CD4-positive, alpha-beta T cell (primary cell): ENCODE data around the gene SEMA3F. TPM values are rescaled to one million over a fixed set of nuclear protein-coding genes. Genes with fewer than 3 reads are reported as not detected.

ENCODE experiments used
- ATAC-seq: fragments of 200-7000 bp; cut with Tn5 transposase; one replicate; pipeline ENCODE4 v1.10.0; 2022; ENCODE audit warnings: mild to moderate bottlenecking; ENCODE audit not compliant: poor library complexity
- CTCF ChIA-PET: fragments of 350-600 bp; sonication (Branson Sonifier 250); formaldehyde crosslinking; loops from one replicate; lab custom pipeline; 2021; ENCODE audit warnings: antibody characterized with exemption, inconsistent platforms; lab: Charles Lee
- POLR2A ChIA-PET: fragments of 350-600 bp; sonication (Branson Sonifier 250); formaldehyde crosslinking; loops from one replicate; lab custom pipeline; 2021; ENCODE audit warnings: antibody characterized with exemption, inconsistent platforms; lab: Charles Lee
- DNase-seq, 14 experiments: peaks; one replicate each; pipeline ENCODE4 v3.0.0-alpha.2; 2013 to 2020; ENCODE audit warnings: mixed read lengths in 2 of 14
- H3K27ac ChIP-seq, 2 donors: one replicate each; pipeline versions ENCODE4 v1.5.1 to v1.7.0; 2013; ENCODE audit warnings: low read length in 2 of 2, low read depth in 1 of 2, mild to moderate bottlenecking in 1 of 2
- H3K27me3 ChIP-seq, 2 experiments: 1 replicate in 1 of 2; 2 replicates in 1 of 2; pipeline versions ENCODE4 v1.6.1 to v1.7.0; 2013; ENCODE audit warnings: low read length in 2 of 2, control low read depth in 1 of 2, mild to moderate bottlenecking in 1 of 2, moderate library complexity in 1 of 2; ENCODE audit not compliant: insufficient read depth in 2 of 2, control insufficient read depth in 1 of 2
- H3K36me3 ChIP-seq: one replicate; pipeline ENCODE4 v1.6.1; 2013; ENCODE audit warnings: low read length, control low read depth; ENCODE audit not compliant: insufficient read depth
- H3K4me1 ChIP-seq: one replicate; pipeline ENCODE4 v1.6.1; 2013; ENCODE audit warnings: low read length, control low read depth; ENCODE audit not compliant: insufficient read depth
- H3K4me3 ChIP-seq: one replicate; pipeline ENCODE4 v1.5.1; 2013; ENCODE audit warnings: mild to moderate bottlenecking, low read length, moderate library complexity
- H3K9me3 ChIP-seq, 2 experiments: 1 replicate in 1 of 2; 2 replicates in 1 of 2; pipeline versions ENCODE4 v1.6.1 to v1.7.0; 2013; ENCODE audit warnings: low read length in 2 of 2, mild to moderate bottlenecking in 2 of 2, control low read depth in 1 of 2, moderate library complexity in 1 of 2; ENCODE audit not compliant: control insufficient read depth in 1 of 2, insufficient read depth in 1 of 2
- H3K27ac Mint-ChIP-seq: one replicate; pipeline ENCODE4 v1.8.0; 2020; ENCODE audit warnings: mixed read lengths
- H3K27me3 Mint-ChIP-seq: one replicate; pipeline ENCODE4 v1.8.0; 2021; ENCODE audit warnings: mixed read lengths
- H3K36me3 Mint-ChIP-seq: one replicate; pipeline ENCODE4 v1.8.0; 2021; ENCODE audit warnings: low read depth, mixed read lengths
- H3K4me1 Mint-ChIP-seq: one replicate; pipeline ENCODE4 v1.8.0; 2021; ENCODE audit warnings: low read depth, mixed read lengths
- H3K4me3 Mint-ChIP-seq: one replicate; pipeline ENCODE4 v1.8.0; 2020; ENCODE audit warnings: mild to moderate bottlenecking, mixed read lengths
- H3K9me3 Mint-ChIP-seq: one replicate; pipeline ENCODE4 v1.8.0; 2020; ENCODE audit warnings: mixed read lengths
- CTCF ChIP-seq: fragments of 200-600 bp; IDR thresholded peaks from one replicate; pipeline ENCODE4 v1.8.0; 2022; ENCODE audit warnings: antibody characterized with exemption, mild to moderate bottlenecking
- intact Hi-C, 2 experiments: fragments of 100-400 bp; cut with DNase I in 1 of 2; cut with micrococcal nuclease in 1 of 2; formaldehyde crosslinking; loops; one replicate each; pipeline versions ENCODE4 v1.15.1 to v1.9.0; 2023 to 2025; cut with DNase I, micrococcal nuclease
- total RNA-seq, 174 experiments: library from RNA in 2 of 174; stranded (reverse) in 2 of 174; gene quantifications; one replicate each; pipeline ENCODE4 v1.2.3 and lab custom pipeline; 2021 to 2026

The SEMA3F gene
- total RNA-seq, 2 experiments from 2014 or later = 0.22 to 1.1 TPM

- ChIA-PET POLR2A (no interaction called here), CTCF (no interaction called here)
- intact Hi-C loops = no loop called here
- Histone ChIP-seq H3K4me3 (no peak overlapping the region), H3K36me3 (no peaks in the 10 kb centered on the region), H3K27me3 (no peaks in the 10 kb centered on the region), H3K27ac (no peak overlapping the region), H3K4me1 (no peaks in the 10 kb centered on the region), H3K9me3 (no peaks in the 10 kb centered on the region)
- DNase-seq (no peak), ATAC-seq (no peak)
- Mint-ChIP-seq H3K4me3 (no peak overlapping the region), H3K27ac (no peak overlapping the region), H3K27me3 (no peaks in the 10 kb centered on the region), H3K9me3 (no peaks in the 10 kb centered on the region), H3K36me3 (no peaks in the 10 kb centered on the region), H3K4me1 (no peaks in the 10 kb centered on the region)
- TF ChIP-seq CTCF = no peak
Measured at GRCh38 chr3:50179710-50180109, 24.6 kb downstream of the SEMA3F start.

- Histone ChIP-seq H3K27me3 (no peaks in the 10 kb centered on the region), H3K27ac (no peak overlapping the region), H3K4me1 (no peaks in the 10 kb centered on the region), H3K4me3 (no peak overlapping the region), H3K9me3 (no peaks in the 10 kb centered on the region), H3K36me3 (no peaks in the 10 kb centered on the region)
- Mint-ChIP-seq H3K9me3 (no peaks in the 10 kb centered on the region), H3K4me1 (no peaks in the 10 kb centered on the region), H3K27me3 (no peaks in the 10 kb centered on the region), H3K36me3 (no peaks in the 10 kb centered on the region), H3K4me3 (no peak overlapping the region), H3K27ac (no peak overlapping the region)
- no peak for TF ChIP-seq CTCF
- no peak for DNase-seq
- CTCF ChIA-PET = interaction anchor here (0.5 kb wide), 1 partner anchor 99 kb away, joined by 3 read pairs; no protein-coding TSS in a partner anchor
- POLR2A ChIA-PET = no interaction called here
- intact Hi-C loops = no loop called here
- no peak for ATAC-seq
Measured at GRCh38 chr3:50181985-50182384, 26.9 kb downstream of the SEMA3F start.

- no peaks in the 10 kb centered on the region for H3K27me3 ChIP-seq
- Mint-ChIP-seq H3K27ac (no peak overlapping the region), H3K9me3 (no peaks in the 10 kb centered on the region), H3K36me3 (no peaks in the 10 kb centered on the region), H3K27me3 (no peaks in the 10 kb centered on the region), H3K4me1 (no peaks in the 10 kb centered on the region), H3K4me3 (no peak overlapping the region)
- ATAC-seq (no peak), DNase-seq (no peak)
- H3K9me3 ChIP-seq = no peaks in the 10 kb centered on the region
- H3K36me3 ChIP-seq = no peaks in the 10 kb centered on the region
- no peak for TF ChIP-seq CTCF
- no peak overlapping the region for H3K4me3 ChIP-seq
- ChIA-PET POLR2A (no interaction called here), CTCF (interaction anchor here (0.5 kb wide), 1 partner anchor 100 kb away, joined by 3 read pairs; no protein-coding TSS in a partner anchor)
- no peaks in the 10 kb centered on the region for H3K4me1 ChIP-seq
- no peak overlapping the region for H3K27ac ChIP-seq
- intact Hi-C loops = no loop called here
Measured at GRCh38 chr3:50182533-50183099, 27.5 kb downstream of the SEMA3F start.
